HG03442 (cell line): ENCODE results near the gene KRT7.

Experiments used
- ATAC-seq: cut with Tn5 transposase; IDR thresholded peaks from one replicate; pipeline ENCODE4 v1.9.1; 2021; ENCODE audit warnings: mild to moderate bottlenecking, moderate library complexity; ENCODE audit not compliant: unreplicated experiment

KRT7 gene

GRCh38 chr12:52211716-52212585 is 21.1 kb upstream of the KRT7 start:
- ATAC-seq = no peak

- ATAC-seq = no peak
Measured at GRCh38 chr12:52212701-52213563, 20.1 kb upstream of the KRT7 start.

GRCh38 chr12:52213564-52214420 is 19.3 kb upstream of the KRT7 start:
- ATAC-seq = peak; percentile 43

- no peak for ATAC-seq
Measured at GRCh38 chr12:52214421-52214802, 18.6 kb upstream of the KRT7 start.

- no peak for ATAC-seq
Measured at GRCh38 chr12:52215587-52216031, 17.4 kb upstream of the KRT7 start.

GRCh38 chr12:52216100-52216499 is 16.9 kb upstream of the KRT7 start:
- no peak for ATAC-seq

- ATAC-seq = no peak
Measured at GRCh38 chr12:52216807-52217206, 16.2 kb upstream of the KRT7 start.

- no peak for ATAC-seq
Measured at GRCh38 chr12:52217223-52217622, 15.8 kb upstream of the KRT7 start.

GRCh38 chr12:52218001-52218400 is 15.0 kb upstream of the KRT7 start:
- ATAC-seq = no peak

GRCh38 chr12:52220477-52220876 is 12.6 kb upstream of the KRT7 start:
- ATAC-seq = no peak

GRCh38 chr12:52221070-52221781 is 11.8 kb upstream of the KRT7 start:
- ATAC-seq = no peak

GRCh38 chr12:52221912-52222457 is 11.1 kb upstream of the KRT7 start:
- no peak for ATAC-seq

GRCh38 chr12:52222692-52223091 is 10.4 kb upstream of the KRT7 start:
- no peak for ATAC-seq

GRCh38 chr12:52223406-52224039 is 9.5 kb upstream of the KRT7 start:
- ATAC-seq = no peak

- no peak for ATAC-seq
Measured at GRCh38 chr12:52224151-52224550, 8.9 kb upstream of the KRT7 start.

GRCh38 chr12:52225752-52226151 is 7.3 kb upstream of the KRT7 start:
- ATAC-seq = no peak

- no peak for ATAC-seq
Measured at GRCh38 chr12:52226446-52226845, 6.6 kb upstream of the KRT7 start.

GRCh38 chr12:52227606-52228166 is 5.4 kb upstream of the KRT7 start:
- ATAC-seq = no peak

GRCh38 chr12:52228366-52228765 is 4.7 kb upstream of the KRT7 start:
- no peak for ATAC-seq
